ENCODE measurements around the gene FAM186B. TPM values are rescaled to one million over a fixed set of nuclear protein-coding genes. Genes with fewer than 3 reads are reported as not detected.
A peak's percentile ranks its signal among the peaks of the same experiment; 100 is the strongest.

The FAM186B gene
- total RNA-seq, 1 experiment from 2014 or later = 0.39 TPM

- TF ChIP-seq ZBTB21 (CRISPR knock-in tag; IDR thresholded peaks at IDR 0.05; ENCODE audit: borderline replicate concordance) = no peak
Measured at GRCh38 chr12:49580572-49581535, 24.6 kb downstream of the FAM186B start (continued).

GRCh38 chr12:49578471-49579112, 26.8 kb downstream of the FAM186B start:
- ATAC-seq (no peak), DNase-seq (ENCODE audit: low spot score) (no peak)
- H3K36me3 Mint-ChIP-seq = peaks cover 12% of the 10 kb centered on the region; the same call in 1 of the 2 replicates
- H3K4me1 Mint-ChIP-seq = peaks cover 8% of the 10 kb centered on the region
- CTCF ChIA-PET = interaction anchor here (1.0 to 5.9 kb wide), 3 partner anchors 26 to 231 kb away, joined by 4 to 99 read pairs (median 5); no protein-coding TSS in a partner anchor
- TF ChIP-seq USF1 (CRISPR knock-in tag; IDR thresholded peaks at IDR 0.05) (no peak), NR3C1 (CRISPR knock-in tag; conservative IDR thresholded peaks at IDR 0.05; ENCODE audit: low read depth) (no peak)
- H3K4me3 Mint-ChIP-seq = no peak overlapping the region
- H3K9me3 Mint-ChIP-seq = no peaks in the 10 kb centered on the region
- POLR2A ChIA-PET = no interaction called here
- no peaks in the 10 kb centered on the region for H3K27me3 Mint-ChIP-seq (ENCODE audit: low read depth)
- no peak overlapping the region for H3K27ac Mint-ChIP-seq

- CTCF ChIA-PET = interaction anchor here (1.9 to 5.9 kb wide), 2 partner anchors 26 to 230 kb away, joined by 5 to 99 read pairs; no protein-coding TSS in a partner anchor
- Mint-ChIP-seq H3K27ac (peak overlapping the region; percentile 10; the same call in 1 of the 2 replicates), H3K4me3 (no peak overlapping the region), H3K4me1 (peaks cover 8% of the 10 kb centered on the region), H3K27me3 (ENCODE audit: low read depth) (no peaks in the 10 kb centered on the region), H3K36me3 (peaks cover 15% of the 10 kb centered on the region; the same call in 1 of the 2 replicates), H3K9me3 (no peaks in the 10 kb centered on the region)
- no peak for DNase-seq (ENCODE audit: low spot score)
- POLR2A ChIA-PET = no interaction called here
- ATAC-seq = no peak
- TF ChIP-seq MYBL2 (CRISPR knock-in tag; IDR thresholded peaks at IDR 0.05) = no peak
- TF ChIP-seq ZNF263 (CRISPR knock-in tag; IDR thresholded peaks at IDR 0.05; ENCODE audit: low read depth) = no peak
- no peak for TF ChIP-seq EMX1 (CRISPR knock-in tag; IDR thresholded peaks at IDR 0.05)
- no peak for TF ChIP-seq CDX4 (CRISPR knock-in tag; IDR thresholded peaks at IDR 0.05; ENCODE audit: borderline replicate concordance)
- no peak for TF ChIP-seq OVOL2 (CRISPR knock-in tag; IDR thresholded peaks at IDR 0.05; ENCODE audit: borderline replicate concordance)
- TF ChIP-seq ZNF121 (CRISPR knock-in tag; IDR thresholded peaks at IDR 0.05) = no peak
- TF ChIP-seq ZNF317 (CRISPR knock-in tag; IDR thresholded peaks at IDR 0.05; ENCODE audit: borderline replicate concordance, low read depth) = no peak
Measured at GRCh38 chr12:49577589-49578315, 27.7 kb downstream of the FAM186B start.

GRCh38 chr12:49568442-49569162, 36.8 kb downstream of the FAM186B start:
- no peak for DNase-seq (ENCODE audit: low spot score)
- CTCF ChIA-PET = interaction anchor here (2.4 kb wide), 1 partner anchor 12 kb away, joined by 16 read pairs; no protein-coding TSS in a partner anchor
- Mint-ChIP-seq H3K4me3 (peak overlapping the region; percentile 98), H3K27me3 (ENCODE audit: low read depth) (no peaks in the 10 kb centered on the region), H3K9me3 (peaks cover 7% of the 10 kb centered on the region), H3K4me1 (peaks cover 12% of the 10 kb centered on the region), H3K36me3 (peaks cover 19% of the 10 kb centered on the region), H3K27ac (peak overlapping the region; percentile 99)
- ATAC-seq = peak; percentile 29
- POLR2A ChIA-PET = interaction anchor here (0.6 kb wide), 1 partner anchor 274 kb away, joined by 3 read pairs; no protein-coding TSS in a partner anchor
- TF ChIP-seq AR (CRISPR knock-in tag; IDR thresholded peaks at IDR 0.05) = no peak
- TF ChIP-seq ZNF423 (CRISPR knock-in tag; IDR thresholded peaks at IDR 0.05) = no peak
- TF ChIP-seq NR3C1 (CRISPR knock-in tag; conservative IDR thresholded peaks at IDR 0.05; ENCODE audit: low read depth) = no peak
- no peak for TF ChIP-seq CTCF (IDR thresholded peaks at IDR 0.05)
- no peak for TF ChIP-seq ZNF232 (CRISPR knock-in tag; IDR thresholded peaks at IDR 0.05)
- TF ChIP-seq PRDM15 (CRISPR knock-in tag; IDR thresholded peaks at IDR 0.05) = no peak

All from WTC11 (cell line).